ENCODE results near the gene RALB.

DNA sequence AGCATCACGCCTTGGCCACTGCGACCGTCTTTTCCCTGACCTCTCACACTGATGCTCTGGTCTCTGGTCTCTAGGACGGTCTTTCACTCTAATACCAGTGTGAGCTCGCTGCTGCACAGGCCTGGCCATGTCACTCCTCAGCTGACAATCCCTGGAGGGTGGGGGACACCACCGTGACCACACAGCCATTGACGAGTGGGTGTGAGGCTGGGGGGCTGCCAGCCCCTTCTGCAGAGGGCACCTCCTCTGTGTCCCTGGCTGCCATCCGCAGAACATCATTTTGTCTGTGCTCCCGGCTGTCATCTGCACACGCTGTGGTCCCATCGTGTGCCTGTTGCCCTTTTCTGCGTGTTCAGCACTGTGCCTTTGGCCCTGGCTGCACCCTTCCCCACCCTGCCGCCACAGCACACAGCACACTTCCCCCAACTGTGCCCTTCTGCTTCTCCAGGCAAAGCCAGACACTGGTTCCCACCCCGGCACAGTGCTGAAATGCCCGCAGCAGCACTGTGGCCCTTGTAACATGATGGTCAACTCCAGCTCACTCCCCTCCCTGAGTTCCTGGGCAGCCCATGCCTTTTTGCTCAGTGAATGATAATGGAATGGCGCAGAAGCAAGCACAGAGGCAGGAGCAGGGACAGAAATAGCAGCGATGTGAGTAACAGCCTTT lies 62.8 kb downstream of the RALB start:
- TF ChIP-seq POLR2A (IDR thresholded peaks at IDR 0.05; ENCODE audit: low read depth), result no peak
- TF ChIP-seq, protein P1, sequence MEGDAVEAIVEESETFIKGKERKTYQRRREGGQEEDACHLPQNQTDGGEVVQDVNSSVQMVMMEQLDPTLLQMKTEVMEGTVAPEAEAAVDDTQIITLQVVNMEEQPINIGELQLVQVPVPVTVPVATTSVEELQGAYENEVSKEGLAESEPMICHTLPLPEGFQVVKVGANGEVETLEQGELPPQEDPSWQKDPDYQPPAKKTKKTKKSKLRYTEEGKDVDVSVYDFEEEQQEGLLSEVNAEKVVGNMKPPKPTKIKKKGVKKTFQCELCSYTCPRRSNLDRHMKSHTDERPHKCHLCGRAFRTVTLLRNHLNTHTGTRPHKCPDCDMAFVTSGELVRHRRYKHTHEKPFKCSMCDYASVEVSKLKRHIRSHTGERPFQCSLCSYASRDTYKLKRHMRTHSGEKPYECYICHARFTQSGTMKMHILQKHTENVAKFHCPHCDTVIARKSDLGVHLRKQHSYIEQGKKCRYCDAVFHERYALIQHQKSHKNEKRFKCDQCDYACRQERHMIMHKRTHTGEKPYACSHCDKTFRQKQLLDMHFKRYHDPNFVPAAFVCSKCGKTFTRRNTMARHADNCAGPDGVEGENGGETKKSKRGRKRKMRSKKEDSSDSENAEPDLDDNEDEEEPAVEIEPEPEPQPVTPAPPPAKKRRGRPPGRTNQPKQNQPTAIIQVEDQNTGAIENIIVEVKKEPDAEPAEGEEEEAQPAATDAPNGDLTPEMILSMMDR (IDR thresholded peaks at IDR 0.05), result no peak

All from esophagus muscularis mucosa (tissue), 3 donors.